IMR-90 (cell line): ENCODE measurements around the gene KIAA0825. TPM values are rescaled to one million over a fixed set of nuclear protein-coding genes. Genes with fewer than 3 reads are reported as not detected.

ENCODE experiments used
- ATAC-seq: fragments of 200-7000 bp; cut with Tn5 transposase; 2 replicates; pipeline ENCODE4 v1.9.1; 2020; ENCODE audit warnings: low read depth, mild to moderate bottlenecking, moderate library complexity
- BruUV-seq: library from RNA; stranded (reverse); fragments of 400-500 nt; replicated peaks from 2 replicates; lab custom pipeline; 2021; lab: Mats Ljungman, UMichigan
- CTCF ChIA-PET: fragments of 300-600 bp; formaldehyde crosslinking; extraction: SDS; loops from one replicate; lab custom pipeline; 2021; ENCODE audit warnings: antibody characterized with exemption; lab: Yijun Ruan, JAX
- POLR2A ChIA-PET: fragments of 300-600 bp; sonication (Branson Sonifier 250); formaldehyde crosslinking; loops from one replicate; lab custom pipeline; 2022; ENCODE audit warnings: antibody characterized with exemption; ENCODE audit not compliant: unreplicated experiment; lab: Charles Lee
- DNase-seq: peaks from one replicate; pipeline ENCODE4 v3.0.0; 2013
- H2AFZ ChIP-seq: replicated peaks from 2 replicates; pipeline ENCODE3; 2013; ENCODE audit warnings: low read length, mild to moderate bottlenecking; ENCODE audit not compliant: poor library complexity
- H2AK5ac ChIP-seq: 2 replicates; pipeline ENCODE4 v1.6.1; 2013; ENCODE audit warnings: low read depth, low read length, inconsistent platforms
- H2AK9ac ChIP-seq: replicated peaks from 2 replicates; pipeline ENCODE3; 2013; ENCODE audit warnings: mild to moderate bottlenecking, low read depth, low read length, moderate library complexity; ENCODE audit not compliant: poor library complexity
- H2BK120ac ChIP-seq: 2 replicates; pipeline ENCODE4 v1.6.1; 2013; ENCODE audit warnings: low read depth, low read length, inconsistent platforms
- H2BK15ac ChIP-seq: 3 replicates; pipeline ENCODE4 v1.6.1; 2013; ENCODE audit warnings: low read depth, low read length, inconsistent platforms
- H2BK20ac ChIP-seq: 2 replicates; pipeline ENCODE4 v1.6.1; 2013; ENCODE audit warnings: low read depth, mild to moderate bottlenecking, inconsistent platforms, low read length, moderate library complexity
- H2BK5ac ChIP-seq: 2 replicates; pipeline ENCODE4 v1.6.1; 2013; ENCODE audit warnings: mild to moderate bottlenecking, low read depth, low read length, inconsistent platforms; ENCODE audit not compliant: poor library complexity, severe bottlenecking
- H3K14ac ChIP-seq: replicated peaks from 2 replicates; pipeline ENCODE4 v1.6.1; 2013; ENCODE audit warnings: low read depth, low read length, inconsistent platforms
- H3K18ac ChIP-seq: 2 replicates; pipeline ENCODE4 v1.6.1; 2013; ENCODE audit warnings: low read depth, low read length, control low read depth
- H3K23ac ChIP-seq: 2 replicates; pipeline ENCODE4 v1.6.1; 2013; ENCODE audit warnings: low read depth, low read length, inconsistent platforms
- H3K27ac ChIP-seq: 2 replicates; pipeline ENCODE4 v1.5.1; 2013; ENCODE audit warnings: mild to moderate bottlenecking, control low read depth, low read length; ENCODE audit not compliant: insufficient read depth
- H3K27me3 ChIP-seq: 2 replicates; pipeline ENCODE4 v1.6.1; 2013; ENCODE audit warnings: low read length; ENCODE audit not compliant: control insufficient read depth, insufficient read depth
- H3K36me3 ChIP-seq: 2 replicates; pipeline ENCODE4 v1.6.1; 2013; ENCODE audit warnings: low read length, mixed read lengths; ENCODE audit not compliant: control insufficient read depth, insufficient read depth
- H3K4ac ChIP-seq: 2 replicates; pipeline ENCODE4 v1.6.1; 2013; ENCODE audit warnings: low read depth, low read length, inconsistent platforms
- H3K4me1 ChIP-seq: 2 replicates; pipeline ENCODE4 v1.6.1; 2013; ENCODE audit warnings: low read length, mixed read lengths; ENCODE audit not compliant: control insufficient read depth, insufficient read depth
- H3K4me2 ChIP-seq: 2 replicates; pipeline ENCODE4 v1.6.1; 2013; ENCODE audit warnings: low read depth, mild to moderate bottlenecking, control low read depth, low read length, moderate library complexity
- H3K4me3 ChIP-seq: 2 replicates; pipeline ENCODE4 v1.5.1; 2013; ENCODE audit warnings: low read depth, mild to moderate bottlenecking, control low read depth, low read length, moderate library complexity; ENCODE audit not compliant: insufficient read depth
- H3K56ac ChIP-seq: 2 replicates; pipeline ENCODE4 v1.6.1; 2013; ENCODE audit warnings: low read length, inconsistent platforms; ENCODE audit not compliant: insufficient read depth; ENCODE audit errors: extremely low read depth
- H3K79me1 ChIP-seq, 2 experiments: 2 replicates each; pipeline ENCODE4 v1.6.1; 2013; ENCODE audit warnings: low read length in 2 of 2, inconsistent platforms in 1 of 2, low read depth in 1 of 2
- H3K9ac ChIP-seq: 2 replicates; pipeline ENCODE4 v1.6.1; 2013; ENCODE audit warnings: low read depth, low read length, control low read depth
- H3K9me1 ChIP-seq: 2 replicates; pipeline ENCODE4 v1.6.1; 2013; ENCODE audit warnings: low read length, inconsistent platforms; ENCODE audit not compliant: insufficient read depth
- H3K9me3 ChIP-seq: 2 replicates; pipeline ENCODE4 v1.6.1; 2013; ENCODE audit warnings: low read length; ENCODE audit not compliant: control insufficient read depth, insufficient read depth
- H4K20me1 ChIP-seq: 2 replicates; pipeline ENCODE4 v1.6.1; 2013; ENCODE audit warnings: low read length, inconsistent platforms; ENCODE audit not compliant: insufficient read depth
- H4K5ac ChIP-seq: 2 replicates; pipeline ENCODE4 v1.6.1; 2013; ENCODE audit warnings: mild to moderate bottlenecking, low read depth, low read length, control low read depth
- H4K8ac ChIP-seq, 2 experiments: 2 replicates each; pipeline ENCODE4 v1.6.1; 2013; ENCODE audit warnings: low read depth in 2 of 2, low read length in 2 of 2, control low read depth in 1 of 2, inconsistent platforms in 1 of 2
- H4K91ac ChIP-seq: 2 replicates; pipeline ENCODE4 v1.6.1; 2013; ENCODE audit warnings: low read depth, low read length, inconsistent platforms; ENCODE audit not compliant: insufficient read depth
- CEBPB ChIP-seq: IDR thresholded peaks from 2 replicates; pipeline ENCODE4 v1.6.1; 2012; ENCODE audit warnings: low read depth, low read length, improper control_type of control experiment
- FOS ChIP-seq: fragments of 150-350 bp; IDR thresholded peaks from 2 replicates; pipeline ENCODE4 v1.6.1; 2016; ENCODE audit warnings: low read depth, low read length
- MAZ ChIP-seq: IDR thresholded peaks from 2 replicates; pipeline ENCODE4 v1.6.1; 2012; ENCODE audit warnings: low read depth, mild to moderate bottlenecking, low read length, improper control_type of control experiment, moderate library complexity, borderline replicate concordance
- MXI1 ChIP-seq: IDR thresholded peaks from 2 replicates; pipeline ENCODE4 v1.6.1; 2012; ENCODE audit warnings: low read depth, mild to moderate bottlenecking, low read length, moderate library complexity, borderline replicate concordance
- NFE2L2 ChIP-seq: fragments of 150-350 bp; IDR thresholded peaks from 2 replicates; pipeline ENCODE4 v1.6.1; 2016; ENCODE audit warnings: low read depth, mild to moderate bottlenecking, low read length
- POLR2A ChIP-seq: IDR thresholded peaks from 2 replicates; pipeline ENCODE4 v1.6.1; 2012; ENCODE audit warnings: mild to moderate bottlenecking, low read depth, low read length
- RAD21 ChIP-seq: IDR thresholded peaks from 2 replicates; pipeline ENCODE4 v1.6.1; 2012; ENCODE audit warnings: low read length, improper control_type of control experiment
- RCOR1 ChIP-seq: IDR thresholded peaks from 2 replicates; pipeline ENCODE4 v1.6.1; 2012; ENCODE audit warnings: mild to moderate bottlenecking, low read length, improper control_type of control experiment; ENCODE audit not compliant: insufficient replicate concordance
- SMC3 ChIP-seq: fragments of 150-350 bp; IDR thresholded peaks from 2 replicates; pipeline ENCODE4 v1.6.1; 2016; ENCODE audit warnings: low read depth, mild to moderate bottlenecking, antibody characterized with exemption, low read length, moderate library complexity
- WGBS, 2 experiments: methylation state at CpG; one replicate each; pipeline versions ENCODE4 v1.1.5 to v1.1.7; 2013; ENCODE audit warnings: missing lambda C conversion rate in 2 of 2; ENCODE audit not compliant: insufficient read length in 1 of 2; ENCODE audit errors: extremely low coverage in 2 of 2; 5-methylcytosine and 5-hydroxymethylcytosine counted together
- dilution Hi-C: fragments of 300-500 bp; cut with HindIII; formaldehyde crosslinking; loops from one replicate; pipeline ENCODE4 v1.14.3; 2018; ENCODE audit warnings: low sequenced_read_pairs; ENCODE audit not compliant: unreplicated experiment
- in situ Hi-C: fragments of 300-500 bp; cut with MboI; formaldehyde crosslinking; loops from 3 replicates; pipeline ENCODE4 v1.14.3; 2019; ENCODE audit warnings: low sequenced_read_pairs, inconsistent platforms, mixed read lengths
- intact Hi-C: fragments of 100-400 bp; cut with micrococcal nuclease; formaldehyde crosslinking; loops from 2 replicates; pipeline ENCODE4 v1.10.0; 2022
- polyA plus RNA-seq, 3 experiments: library from polyadenylated mRNA; depleted of rRNA; stranded (reverse); fragments of >200 nt; gene quantifications; 2 replicates each; pipeline ENCODE4 v1.2.3, GENCODE V29; 2012; ENCODE audit warnings: low replicate concordance in 1 of 3
- total RNA-seq: library from RNA; depleted of rRNA; stranded (reverse); fragments of >200 nt; gene quantifications from 2 replicates; pipeline ENCODE4 v1.2.3, GENCODE V29; 2012
- TF ChIP-seq, protein P1 (sequence below): fragments of 150-350 bp; IDR thresholded peaks from 2 replicates; pipeline ENCODE4 v1.6.1; 2016; ENCODE audit warnings: low read depth, mild to moderate bottlenecking, low read length, moderate library complexity, borderline replicate concordance
- TF ChIP-seq, protein P2 (sequence below): fragments of 150-350 bp; IDR thresholded peaks from 2 replicates; pipeline ENCODE4 v1.6.1; 2017; ENCODE audit warnings: mild to moderate bottlenecking, antibody characterized with exemption, low read length, low read depth

KIAA0825 gene
- total and polyA plus RNA-seq, 2 of the 4 experiments (the other 2 are of a cell fraction) = 0.46 to 1.8 TPM

DNA sequence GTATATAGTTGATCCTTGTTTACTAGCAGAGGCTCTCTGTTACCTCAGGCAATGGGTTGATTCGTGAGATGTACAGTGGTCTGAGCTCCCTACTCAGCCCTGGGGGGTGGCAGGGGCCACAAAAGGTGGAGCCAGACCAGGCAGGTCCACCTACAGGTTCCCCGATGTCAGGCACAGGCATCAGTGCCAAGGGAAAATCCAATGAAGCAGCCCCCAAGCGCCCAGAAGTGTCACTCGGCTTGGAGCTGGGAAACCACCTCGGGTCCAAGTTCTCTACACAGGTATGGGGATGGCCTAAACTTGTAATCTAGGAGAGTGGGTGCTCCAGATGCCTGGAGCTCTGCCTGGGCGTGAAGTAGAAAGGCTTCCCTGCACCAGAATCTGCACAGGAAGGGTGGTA, 188.8 kb downstream of the KIAA0825 start:
- Histone ChIP-seq H3K18ac (no peak overlapping the region), H3K23ac (no peak overlapping the region), H3K9ac (no peak overlapping the region), H3K4me1 (no peaks in the 10 kb centered on the region), H3K27me3 (no peaks in the 10 kb centered on the region), H2BK15ac (no peak overlapping the region), H3K14ac (no peak overlapping the region), H2BK20ac (no peak overlapping the region), H3K9me3 (no peaks in the 10 kb centered on the region), H3K4ac (no peak overlapping the region), H3K9me1 (no peaks in the 10 kb centered on the region), H4K91ac (no peak overlapping the region), H2AK9ac (no peak overlapping the region), H2AFZ (no peak overlapping the region), H4K8ac (no peak overlapping the region), H3K27ac (no peak overlapping the region), H3K4me3 (no peak overlapping the region), H4K5ac (no peak overlapping the region), H3K56ac (no peak overlapping the region), H2BK120ac (no peak overlapping the region), H4K20me1 (no peaks in the 10 kb centered on the region), H3K4me2 (no peak overlapping the region), H3K79me1 (no peaks in the 10 kb centered on the region), H3K36me3 (no peaks in the 10 kb centered on the region), H2BK5ac (no peak overlapping the region), H2AK5ac (no peak overlapping the region)
- ATAC-seq (no peak), DNase-seq (no peak)
- 70% methylated on average over 3 of the region's 6 CpGs; no CpG with 5 or more reads in 1 of the 2 experiments for WGBS, 2 experiments
- TF ChIP-seq POLR2A = no peak
- TF ChIP-seq, protein P1, sequence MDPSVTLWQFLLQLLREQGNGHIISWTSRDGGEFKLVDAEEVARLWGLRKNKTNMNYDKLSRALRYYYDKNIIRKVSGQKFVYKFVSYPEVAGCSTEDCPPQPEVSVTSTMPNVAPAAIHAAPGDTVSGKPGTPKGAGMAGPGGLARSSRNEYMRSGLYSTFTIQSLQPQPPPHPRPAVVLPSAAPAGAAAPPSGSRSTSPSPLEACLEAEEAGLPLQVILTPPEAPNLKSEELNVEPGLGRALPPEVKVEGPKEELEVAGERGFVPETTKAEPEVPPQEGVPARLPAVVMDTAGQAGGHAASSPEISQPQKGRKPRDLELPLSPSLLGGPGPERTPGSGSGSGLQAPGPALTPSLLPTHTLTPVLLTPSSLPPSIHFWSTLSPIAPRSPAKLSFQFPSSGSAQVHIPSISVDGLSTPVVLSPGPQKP = no peak
- no peak for TF ChIP-seq SMC3
- TF ChIP-seq FOS = no peak
- TF ChIP-seq NFE2L2 = no peak
- no peak for TF ChIP-seq RAD21
- no peak for TF ChIP-seq MXI1
- TF ChIP-seq MAZ = no peak
- TF ChIP-seq, protein P2, sequence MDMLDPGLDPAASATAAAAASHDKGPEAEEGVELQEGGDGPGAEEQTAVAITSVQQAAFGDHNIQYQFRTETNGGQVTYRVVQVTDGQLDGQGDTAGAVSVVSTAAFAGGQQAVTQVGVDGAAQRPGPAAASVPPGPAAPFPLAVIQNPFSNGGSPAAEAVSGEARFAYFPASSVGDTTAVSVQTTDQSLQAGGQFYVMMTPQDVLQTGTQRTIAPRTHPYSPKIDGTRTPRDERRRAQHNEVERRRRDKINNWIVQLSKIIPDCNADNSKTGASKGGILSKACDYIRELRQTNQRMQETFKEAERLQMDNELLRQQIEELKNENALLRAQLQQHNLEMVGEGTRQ = no peak
- TF ChIP-seq RCOR1 = no peak
- no peak for TF ChIP-seq CEBPB
- intact Hi-C loops = no loop called here
- dilution Hi-C loops = no loop called here
- in situ Hi-C loops = no loop called here
- ChIA-PET CTCF (no interaction called here), POLR2A (no interaction called here)
- BruUV-seq = no TSS peak
